Mesenchymal stem cell (in vitro differentiated cells and primary cell): ENCODE measurements around the gene GRID2.
A peak's percentile ranks its signal among the peaks of the same experiment; 100 is the strongest.

ENCODE experiments used
- DNase-seq: peaks from one replicate; pipeline ENCODE4 v3.0.0-alpha.2; 2013
- H2AFZ ChIP-seq: one replicate; pipeline ENCODE4 v1.6.1; 2013; ENCODE audit warnings: low read depth, mild to moderate bottlenecking, control low read depth, inconsistent platforms, low read length, moderate library complexity
- H2AK5ac ChIP-seq: 2 replicates; pipeline ENCODE4 v1.6.1; 2013; ENCODE audit warnings: low read length, moderate library complexity, mild to moderate bottlenecking, inconsistent platforms; ENCODE audit not compliant: severe bottlenecking
- H2BK120ac ChIP-seq: one replicate; pipeline ENCODE4 v1.6.1; 2013; ENCODE audit warnings: low read depth, mild to moderate bottlenecking, inconsistent platforms, low read length, moderate library complexity
- H2BK12ac ChIP-seq, 2 experiments: one replicate each; pipeline ENCODE4 v1.6.1; 2013; ENCODE audit warnings: inconsistent platforms in 2 of 2, low read length in 2 of 2, mild to moderate bottlenecking in 2 of 2, moderate library complexity in 2 of 2, control low read depth in 1 of 2
- H2BK15ac ChIP-seq: one replicate; pipeline ENCODE4 v1.6.1; 2013; ENCODE audit warnings: mild to moderate bottlenecking, low read depth, inconsistent platforms; ENCODE audit not compliant: poor library complexity, severe bottlenecking
- H2BK5ac ChIP-seq: 2 replicates; pipeline ENCODE4 v1.6.1; 2013; ENCODE audit warnings: low read depth, mild to moderate bottlenecking, low read length, control low read depth, inconsistent platforms; ENCODE audit not compliant: poor library complexity, severe bottlenecking
- H3K14ac ChIP-seq, 2 experiments: one replicate each; pipeline ENCODE4 v1.6.1; 2013; ENCODE audit warnings: inconsistent platforms in 2 of 2, low read length in 2 of 2, control low read depth in 1 of 2, mild to moderate bottlenecking in 1 of 2, moderate library complexity in 1 of 2
- H3K18ac ChIP-seq, 2 experiments: one replicate each; pipeline ENCODE4 v1.6.1; 2013; ENCODE audit warnings: inconsistent platforms in 2 of 2, low read length in 2 of 2, control low read depth in 1 of 2, low read depth in 1 of 2, mild to moderate bottlenecking in 1 of 2
- H3K23ac ChIP-seq, 2 experiments: one replicate each; pipeline ENCODE4 v1.6.1; 2013; ENCODE audit warnings: inconsistent platforms in 2 of 2, low read length in 2 of 2, mild to moderate bottlenecking in 2 of 2, moderate library complexity in 2 of 2, control low read depth in 1 of 2
- H3K27ac ChIP-seq: 2 replicates; pipeline ENCODE4 v1.5.1; 2013; ENCODE audit warnings: mild to moderate bottlenecking, moderate library complexity, low read length, control low read depth, inconsistent platforms; ENCODE audit not compliant: poor library complexity, severe bottlenecking
- H3K27me3 ChIP-seq, 2 experiments: 2 replicates each; pipeline versions ENCODE4 v1.6.1 to v1.7.0; 2013; ENCODE audit warnings: low read length in 2 of 2, mild to moderate bottlenecking in 2 of 2, moderate library complexity in 2 of 2, control low read depth in 1 of 2, inconsistent platforms in 1 of 2; ENCODE audit not compliant: control insufficient read depth in 1 of 2, insufficient read depth in 1 of 2
- H3K36me3 ChIP-seq, 2 experiments: 2 replicates each; pipeline versions ENCODE4 v1.6.1 to v1.7.0; 2013; ENCODE audit warnings: low read length in 2 of 2, control low read depth in 1 of 2, inconsistent platforms in 1 of 2, low read depth in 1 of 2, mild to moderate bottlenecking in 1 of 2; ENCODE audit not compliant: insufficient read depth in 2 of 2, control insufficient read depth in 1 of 2
- H3K4ac ChIP-seq, 2 experiments: one replicate each; pipeline ENCODE4 v1.6.1; 2013; ENCODE audit warnings: inconsistent platforms in 2 of 2, low read length in 2 of 2, mild to moderate bottlenecking in 2 of 2, moderate library complexity in 2 of 2, control low read depth in 1 of 2, low read depth in 1 of 2
- H3K4me1 ChIP-seq: 2 replicates; pipeline ENCODE4 v1.6.1; 2013; ENCODE audit warnings: low read depth, low read length, control low read depth; ENCODE audit not compliant: control insufficient read depth, insufficient read depth
- H3K4me2 ChIP-seq: 2 replicates; pipeline ENCODE4 v1.6.1; 2013; ENCODE audit warnings: low read length, mild to moderate bottlenecking, inconsistent platforms; ENCODE audit not compliant: poor library complexity, severe bottlenecking
- H3K4me3 ChIP-seq, 2 experiments: 2 replicates each; pipeline versions ENCODE4 v1.5.1 to v1.7.0; 2013; ENCODE audit warnings: low read length in 2 of 2, mild to moderate bottlenecking in 2 of 2, control low read depth in 1 of 2, low read depth in 1 of 2; ENCODE audit not compliant: insufficient read depth in 1 of 2
- H3K79me1 ChIP-seq: replicated peaks from 2 replicates; pipeline ENCODE4 v1.6.1; 2013; ENCODE audit warnings: mild to moderate bottlenecking, control low read depth, low read length, inconsistent platforms; ENCODE audit not compliant: poor library complexity, severe bottlenecking
- H3K9ac ChIP-seq: 2 replicates; pipeline ENCODE4 v1.7.0; 2013; ENCODE audit warnings: mild to moderate bottlenecking, low read length, moderate library complexity
- H3K9me3 ChIP-seq: 2 replicates; pipeline ENCODE4 v1.7.0; 2013; ENCODE audit warnings: mild to moderate bottlenecking, low read length; ENCODE audit not compliant: control insufficient read depth
- H4K8ac ChIP-seq: one replicate; pipeline ENCODE4 v1.6.1; 2013; ENCODE audit warnings: inconsistent platforms, mild to moderate bottlenecking, low read length, moderate library complexity
- H4K91ac ChIP-seq: one replicate; pipeline ENCODE4 v1.6.1; 2013; ENCODE audit warnings: mild to moderate bottlenecking, low read length, inconsistent platforms
- WGBS: methylation state at CpG from one replicate; pipeline ENCODE4 v1.1.7; 2013; ENCODE audit warnings: mixed read lengths; 5-methylcytosine and 5-hydroxymethylcytosine counted together

The GRID2 gene

DNA sequence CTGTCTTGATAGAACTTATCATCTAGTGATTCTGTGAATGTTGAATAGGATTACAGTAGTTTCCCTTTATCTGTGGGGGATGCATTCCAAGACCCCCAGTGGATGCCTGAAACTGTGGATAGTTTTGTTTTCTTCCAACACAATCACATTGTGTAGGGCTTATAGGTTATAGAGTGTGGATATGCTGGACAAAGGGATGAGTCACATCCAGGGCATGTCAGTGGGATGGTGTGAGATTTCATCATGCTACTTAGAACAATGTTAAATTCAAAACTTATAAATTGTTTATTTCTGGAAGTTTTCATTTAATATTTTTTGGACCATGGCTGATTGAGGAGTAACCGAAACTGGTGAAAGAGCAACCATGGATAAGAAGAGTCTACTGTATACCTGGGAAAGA is 1092.5 kb downstream of the GRID2 start:
- Histone ChIP-seq H3K27me3 (no peaks in the 10 kb centered on the region), H2AK5ac (no peak overlapping the region), H3K4me1 (no peaks in the 10 kb centered on the region), H3K4me3 (no peak overlapping the region), H3K18ac (no peak overlapping the region), H4K91ac (no peak overlapping the region), H2BK120ac (no peak overlapping the region), H3K27ac (no peak overlapping the region), H3K79me1 (no peaks in the 10 kb centered on the region), H3K4ac (no peak overlapping the region), H2AFZ (no peak overlapping the region), H3K36me3 (no peaks in the 10 kb centered on the region), H2BK5ac (no peak overlapping the region), H3K23ac (no peak overlapping the region), H3K14ac (no peak overlapping the region), H4K8ac (no peak overlapping the region), H2BK15ac (no peak overlapping the region), H3K9me3 (no peaks in the 10 kb centered on the region), H3K4me2 (no peak overlapping the region), H2BK12ac (no peak overlapping the region), H3K9ac (no peak overlapping the region)
- WGBS = no CpG with 5 or more reads among the region's 1 CpG
- peak; percentile 35 for DNase-seq

GRCh38 chr4:93403571-93403970 is 1099.8 kb downstream of the GRID2 start:
- no peak overlapping the region for H3K4me2 ChIP-seq

GRCh38 chr4:93407493-93408275 is 1103.9 kb downstream of the GRID2 start:
- H3K9ac ChIP-seq = no peak overlapping the region
- no peaks in the 10 kb centered on the region for H3K27me3 ChIP-seq
- peaks cover 1% of the 10 kb centered on the region for H3K4me1 ChIP-seq
- no peak overlapping the region for H3K18ac ChIP-seq
- H2BK120ac ChIP-seq = no peak overlapping the region
- 45% methylated on average over 4 of the region's 8 CpGs for WGBS
- no peak overlapping the region for H3K4me2 ChIP-seq
- no peaks in the 10 kb centered on the region for H3K79me1 ChIP-seq
- H2BK12ac ChIP-seq = no peak overlapping the region
- H3K14ac ChIP-seq = no peak overlapping the region
- H2BK5ac ChIP-seq = no peak overlapping the region
- no peak overlapping the region for H3K23ac ChIP-seq
- no peak overlapping the region for H4K8ac ChIP-seq
- no peaks in the 10 kb centered on the region for H3K36me3 ChIP-seq
- no peak overlapping the region for H2AK5ac ChIP-seq
- H2BK15ac ChIP-seq = no peak overlapping the region
- H2AFZ ChIP-seq = no peak overlapping the region
- no peak overlapping the region for H4K91ac ChIP-seq
- no peak overlapping the region for H3K4me3 ChIP-seq
- H3K4ac ChIP-seq = no peak overlapping the region
- DNase-seq = no peak
- no peak overlapping the region for H3K27ac ChIP-seq
- H3K9me3 ChIP-seq = no peaks in the 10 kb centered on the region

More at GRCh38 chr4:93403571-93403970, 1099.8 kb downstream of the GRID2 start:
- no peak overlapping the region for H3K4me3 ChIP-seq
- H2BK120ac ChIP-seq = no peak overlapping the region
- H3K18ac ChIP-seq = no peak overlapping the region
- no peak overlapping the region for H3K23ac ChIP-seq
- no peak overlapping the region for H4K8ac ChIP-seq
- H2BK15ac ChIP-seq = no peak overlapping the region
- H3K79me1 ChIP-seq = no peaks in the 10 kb centered on the region
- no peak for DNase-seq
- no peak overlapping the region for H2AK5ac ChIP-seq
- H3K9ac ChIP-seq = no peak overlapping the region
- WGBS = no CpG with 5 or more reads among the region's 1 CpG
- no peak overlapping the region for H2BK12ac ChIP-seq
- H3K14ac ChIP-seq = no peak overlapping the region
- no peaks in the 10 kb centered on the region for H3K36me3 ChIP-seq
- H3K4me1 ChIP-seq = peaks cover 1% of the 10 kb centered on the region
- H2AFZ ChIP-seq = no peak overlapping the region
- H4K91ac ChIP-seq = no peak overlapping the region
- no peaks in the 10 kb centered on the region for H3K27me3 ChIP-seq
- no peak overlapping the region for H3K27ac ChIP-seq
- H3K9me3 ChIP-seq = no peaks in the 10 kb centered on the region
- H2BK5ac ChIP-seq = no peak overlapping the region
- H3K4ac ChIP-seq = no peak overlapping the region

GRCh38 chr4:93409035-93409434 is 1105.3 kb downstream of the GRID2 start:
- Histone ChIP-seq H3K14ac (no peak overlapping the region), H3K9me3 (no peaks in the 10 kb centered on the region), H3K4me2 (no peak overlapping the region), H2BK12ac (no peak overlapping the region), H2AFZ (no peak overlapping the region), H2AK5ac (no peak overlapping the region), H3K23ac (no peak overlapping the region), H4K8ac (no peak overlapping the region), H2BK120ac (no peak overlapping the region), H3K27ac (no peak overlapping the region), H3K18ac (no peak overlapping the region), H3K36me3 (no peaks in the 10 kb centered on the region), H3K4ac (no peak overlapping the region), H2BK5ac (no peak overlapping the region), H3K4me1 (no peaks in the 10 kb centered on the region), H3K4me3 (no peak overlapping the region), H2BK15ac (no peak overlapping the region), H3K9ac (no peak overlapping the region), H4K91ac (no peak overlapping the region), H3K79me1 (no peaks in the 10 kb centered on the region), H3K27me3 (no peaks in the 10 kb centered on the region)
- DNase-seq = no peak
- 4% methylated on average over 1 of the region's 1 CpG for whole genome bisulfite sequencing
